Hepatocyte (in vitro differentiated cells): ENCODE data around the gene HPCAL1.

ENCODE experiments used
- EZH2 ChIP-seq: fragments of 200-600 bp; sonication (generic); IDR thresholded peaks from 2 replicates; pipeline ENCODE4 v1.6.1; 2016; ENCODE audit warnings: antibody characterized with exemption, mild to moderate bottlenecking, borderline replicate concordance
- TF ChIP-seq, protein P1 (sequence below): fragments of 200-600 bp; sonication (generic); IDR thresholded peaks from 2 replicates; pipeline ENCODE4 v1.5.1; 2016; ENCODE audit warnings: antibody characterized with exemption, mild to moderate bottlenecking; ENCODE audit not compliant: poor library complexity

DNA sequence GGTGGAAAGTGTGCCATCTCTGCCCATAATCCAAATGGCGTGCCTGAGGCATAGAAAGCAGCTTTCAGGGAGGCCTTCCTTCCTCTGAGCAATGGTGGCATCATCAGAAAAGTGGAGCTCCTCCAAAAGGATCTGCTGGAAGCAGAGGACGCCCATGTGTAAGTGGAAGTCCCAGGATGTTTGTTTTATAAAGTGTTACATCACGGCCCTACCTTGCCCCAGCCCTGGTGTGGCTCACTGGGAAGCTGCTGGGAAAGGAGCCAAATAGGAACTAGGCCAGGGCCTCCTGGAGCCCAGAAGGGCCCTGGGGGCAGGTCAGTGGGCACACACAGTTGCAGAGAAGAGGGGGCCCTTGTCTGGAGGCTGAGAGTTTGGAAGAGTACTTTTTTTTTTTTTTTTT, 149.6 kb downstream of the HPCAL1 start:
- TF ChIP-seq, protein P1, sequence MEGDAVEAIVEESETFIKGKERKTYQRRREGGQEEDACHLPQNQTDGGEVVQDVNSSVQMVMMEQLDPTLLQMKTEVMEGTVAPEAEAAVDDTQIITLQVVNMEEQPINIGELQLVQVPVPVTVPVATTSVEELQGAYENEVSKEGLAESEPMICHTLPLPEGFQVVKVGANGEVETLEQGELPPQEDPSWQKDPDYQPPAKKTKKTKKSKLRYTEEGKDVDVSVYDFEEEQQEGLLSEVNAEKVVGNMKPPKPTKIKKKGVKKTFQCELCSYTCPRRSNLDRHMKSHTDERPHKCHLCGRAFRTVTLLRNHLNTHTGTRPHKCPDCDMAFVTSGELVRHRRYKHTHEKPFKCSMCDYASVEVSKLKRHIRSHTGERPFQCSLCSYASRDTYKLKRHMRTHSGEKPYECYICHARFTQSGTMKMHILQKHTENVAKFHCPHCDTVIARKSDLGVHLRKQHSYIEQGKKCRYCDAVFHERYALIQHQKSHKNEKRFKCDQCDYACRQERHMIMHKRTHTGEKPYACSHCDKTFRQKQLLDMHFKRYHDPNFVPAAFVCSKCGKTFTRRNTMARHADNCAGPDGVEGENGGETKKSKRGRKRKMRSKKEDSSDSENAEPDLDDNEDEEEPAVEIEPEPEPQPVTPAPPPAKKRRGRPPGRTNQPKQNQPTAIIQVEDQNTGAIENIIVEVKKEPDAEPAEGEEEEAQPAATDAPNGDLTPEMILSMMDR, result no peak
- no peak for TF ChIP-seq EZH2
